ENCODE data around the gene LCN2.
"Not testable (repeated sequence)": the region's sequence is repeated elsewhere in the genome, so short reads cannot be mapped to it uniquely, and the experiment has no call there.

The LCN2 gene

GRCh38 chr9:128107468-128108268 is 41.6 kb upstream of the LCN2 start:
- no peak for TF ChIP-seq CTCF (IDR thresholded peaks at IDR 0.05; ENCODE audit: borderline replicate concordance, insufficient read depth, low read depth, low read length)
- H3K4me3 ChIP-seq (ENCODE audit: low read depth, low read length) = no peak overlapping the region

GRCh38 chr9:128108269-128109049 is 40.8 kb upstream of the LCN2 start:
- H3K4me3 ChIP-seq (ENCODE audit: low read depth, low read length) = no peak overlapping the region
- no peak for TF ChIP-seq CTCF (IDR thresholded peaks at IDR 0.05; ENCODE audit: borderline replicate concordance, insufficient read depth, low read depth, low read length)

- TF ChIP-seq CTCF (IDR thresholded peaks at IDR 0.05; ENCODE audit: borderline replicate concordance, insufficient read depth, low read depth, low read length) = no peak
- H3K4me3 ChIP-seq (ENCODE audit: low read depth, low read length) = no peak overlapping the region
These were observed 40.1 kb upstream of the LCN2 start for GRCh38 chr9:128109050-128109709.

- H3K4me3 ChIP-seq (ENCODE audit: low read depth, low read length) = not testable (repeated sequence)
These were observed 37.5 kb upstream of the LCN2 start for GRCh38 chr9:128111726-128112125.

- no peak overlapping the region for H3K4me3 ChIP-seq (ENCODE audit: low read depth, low read length)
- no peak for TF ChIP-seq CTCF (IDR thresholded peaks at IDR 0.05; ENCODE audit: borderline replicate concordance, insufficient read depth, low read depth, low read length)
These were observed 35.5 kb upstream of the LCN2 start for GRCh38 chr9:128113526-128114325.

GRCh38 chr9:128114326-128115186 is 34.7 kb upstream of the LCN2 start:
- H3K4me3 ChIP-seq (ENCODE audit: low read depth, low read length) = no peak overlapping the region
- no peak for TF ChIP-seq CTCF (IDR thresholded peaks at IDR 0.05; ENCODE audit: borderline replicate concordance, insufficient read depth, low read depth, low read length)
